22Rv1 (cell line): ENCODE measurements around the gene ZNF3.

ENCODE experiments used
- CTCF ChIP-seq: fragments of 450-650 bp; IDR thresholded peaks from 2 replicates; pipeline ENCODE4 v1.5.1; 2017; ENCODE audit warnings: mild to moderate bottlenecking
- ZFX ChIP-seq: fragments of 450-650 bp; IDR thresholded peaks from 2 replicates; pipeline ENCODE4 v1.6.1; 2017; ENCODE audit warnings: antibody characterized with exemption, borderline replicate concordance

GRCh38 chr7:100122568-100122967 lies 41.0 kb upstream of the ZNF3 start:
- TF ChIP-seq CTCF, result no peak
- no peak for TF ChIP-seq ZFX
